Measurements from ENCODE around the gene SND1.

The SND1 gene

DNA sequence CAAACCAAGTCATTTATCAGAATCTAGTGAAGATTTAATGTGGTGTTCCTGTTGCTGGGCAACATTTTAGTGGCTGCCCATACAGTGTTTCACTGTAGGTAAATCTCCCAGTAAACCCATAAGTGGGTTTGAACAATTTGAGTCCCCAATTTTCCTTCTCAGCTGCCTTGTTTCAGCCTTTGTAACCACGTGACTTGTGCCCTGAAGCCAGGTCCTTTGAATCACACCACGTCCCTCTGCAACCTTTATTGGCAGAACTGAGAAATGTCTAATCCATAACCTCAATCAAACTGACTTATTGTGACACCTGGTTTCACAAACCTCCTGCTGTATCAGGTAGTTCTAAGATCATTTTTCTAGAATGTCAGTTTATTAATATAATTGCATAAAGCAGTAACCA, 30.1 kb downstream of the SND1 start:
- TF ChIP-seq ISL1 (CRISPR knock-in tag; IDR thresholded peaks at IDR 0.05) (no peak), TCF4 (CRISPR knock-in tag; IDR thresholded peaks at IDR 0.05; ENCODE audit: borderline replicate concordance) (no peak), BACH2 (CRISPR knock-in tag; IDR thresholded peaks at IDR 0.05; ENCODE audit: borderline replicate concordance) (no peak), ZFP3 (CRISPR knock-in tag; IDR thresholded peaks at IDR 0.05) (no peak), PPARA (CRISPR knock-in tag; IDR thresholded peaks at IDR 0.05; ENCODE audit: borderline replicate concordance) (no peak), RARB (CRISPR knock-in tag; IDR thresholded peaks at IDR 0.05) (no peak), SNAI2 (CRISPR knock-in tag; IDR thresholded peaks at IDR 0.05) (no peak), ZC3H10 (CRISPR knock-in tag; IDR thresholded peaks at IDR 0.05) (no peak), ZNF70 (CRISPR knock-in tag; IDR thresholded peaks at IDR 0.05) (no peak), OSR1 (CRISPR knock-in tag; IDR thresholded peaks at IDR 0.05) (no peak), ZNF8 (CRISPR knock-in tag; IDR thresholded peaks at IDR 0.05) (no peak), ARNTL (CRISPR knock-in tag; IDR thresholded peaks at IDR 0.05; ENCODE audit: borderline replicate concordance, low read depth) (no peak), ZNF565 (CRISPR knock-in tag; conservative IDR thresholded peaks at IDR 0.05; ENCODE audit: low read depth) (no peak), ZFP30 (CRISPR knock-in tag; IDR thresholded peaks at IDR 0.05) (no peak)
- TF ChIP-seq, protein P1, sequence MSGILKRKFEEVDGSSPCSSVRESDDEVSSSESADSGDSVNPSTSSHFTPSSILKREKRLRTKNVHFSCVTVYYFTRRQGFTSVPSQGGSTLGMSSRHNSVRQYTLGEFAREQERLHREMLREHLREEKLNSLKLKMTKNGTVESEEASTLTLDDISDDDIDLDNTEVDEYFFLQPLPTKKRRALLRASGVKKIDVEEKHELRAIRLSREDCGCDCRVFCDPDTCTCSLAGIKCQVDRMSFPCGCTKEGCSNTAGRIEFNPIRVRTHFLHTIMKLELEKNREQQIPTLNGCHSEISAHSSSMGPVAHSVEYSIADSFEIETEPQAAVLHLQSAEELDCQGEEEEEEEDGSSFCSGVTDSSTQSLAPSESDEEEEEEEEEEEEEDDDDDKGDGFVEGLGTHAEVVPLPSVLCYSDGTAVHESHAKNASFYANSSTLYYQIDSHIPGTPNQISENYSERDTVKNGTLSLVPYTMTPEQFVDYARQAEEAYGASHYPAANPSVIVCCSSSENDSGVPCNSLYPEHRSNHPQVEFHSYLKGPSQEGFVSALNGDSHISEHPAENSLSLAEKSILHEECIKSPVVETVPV (CRISPR knock-in tag; IDR thresholded peaks at IDR 0.05): no peak
- TF ChIP-seq, protein P2, sequence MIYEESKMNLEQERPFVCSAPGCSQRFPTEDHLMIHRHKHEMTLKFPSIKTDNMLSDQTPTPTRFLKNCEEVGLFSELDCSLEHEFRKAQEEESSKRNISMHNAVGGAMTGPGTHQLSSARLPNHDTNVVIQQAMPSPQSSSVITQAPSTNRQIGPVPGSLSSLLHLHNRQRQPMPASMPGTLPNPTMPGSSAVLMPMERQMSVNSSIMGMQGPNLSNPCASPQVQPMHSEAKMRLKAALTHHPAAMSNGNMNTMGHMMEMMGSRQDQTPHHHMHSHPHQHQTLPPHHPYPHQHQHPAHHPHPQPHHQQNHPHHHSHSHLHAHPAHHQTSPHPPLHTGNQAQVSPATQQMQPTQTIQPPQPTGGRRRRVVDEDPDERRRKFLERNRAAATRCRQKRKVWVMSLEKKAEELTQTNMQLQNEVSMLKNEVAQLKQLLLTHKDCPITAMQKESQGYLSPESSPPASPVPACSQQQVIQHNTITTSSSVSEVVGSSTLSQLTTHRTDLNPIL (CRISPR knock-in tag; IDR thresholded peaks at IDR 0.05; ENCODE audit: low read depth): no peak
- TF ChIP-seq, protein P3, sequence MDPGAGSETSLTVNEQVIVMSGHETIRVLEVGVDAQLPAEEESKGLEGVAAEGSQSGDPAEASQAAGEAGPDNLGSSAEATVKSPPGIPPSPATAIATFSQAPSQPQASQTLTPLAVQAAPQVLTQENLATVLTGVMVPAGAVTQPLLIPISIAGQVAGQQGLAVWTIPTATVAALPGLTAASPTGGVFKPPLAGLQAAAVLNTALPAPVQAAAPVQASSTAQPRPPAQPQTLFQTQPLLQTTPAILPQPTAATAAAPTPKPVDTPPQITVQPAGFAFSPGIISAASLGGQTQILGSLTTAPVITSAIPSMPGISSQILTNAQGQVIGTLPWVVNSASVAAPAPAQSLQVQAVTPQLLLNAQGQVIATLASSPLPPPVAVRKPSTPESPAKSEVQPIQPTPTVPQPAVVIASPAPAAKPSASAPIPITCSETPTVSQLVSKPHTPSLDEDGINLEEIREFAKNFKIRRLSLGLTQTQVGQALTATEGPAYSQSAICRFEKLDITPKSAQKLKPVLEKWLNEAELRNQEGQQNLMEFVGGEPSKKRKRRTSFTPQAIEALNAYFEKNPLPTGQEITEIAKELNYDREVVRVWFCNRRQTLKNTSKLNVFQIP (CRISPR knock-in tag; IDR thresholded peaks at IDR 0.05; ENCODE audit: borderline replicate concordance, low read depth): no peak
- TF ChIP-seq, protein P4, sequence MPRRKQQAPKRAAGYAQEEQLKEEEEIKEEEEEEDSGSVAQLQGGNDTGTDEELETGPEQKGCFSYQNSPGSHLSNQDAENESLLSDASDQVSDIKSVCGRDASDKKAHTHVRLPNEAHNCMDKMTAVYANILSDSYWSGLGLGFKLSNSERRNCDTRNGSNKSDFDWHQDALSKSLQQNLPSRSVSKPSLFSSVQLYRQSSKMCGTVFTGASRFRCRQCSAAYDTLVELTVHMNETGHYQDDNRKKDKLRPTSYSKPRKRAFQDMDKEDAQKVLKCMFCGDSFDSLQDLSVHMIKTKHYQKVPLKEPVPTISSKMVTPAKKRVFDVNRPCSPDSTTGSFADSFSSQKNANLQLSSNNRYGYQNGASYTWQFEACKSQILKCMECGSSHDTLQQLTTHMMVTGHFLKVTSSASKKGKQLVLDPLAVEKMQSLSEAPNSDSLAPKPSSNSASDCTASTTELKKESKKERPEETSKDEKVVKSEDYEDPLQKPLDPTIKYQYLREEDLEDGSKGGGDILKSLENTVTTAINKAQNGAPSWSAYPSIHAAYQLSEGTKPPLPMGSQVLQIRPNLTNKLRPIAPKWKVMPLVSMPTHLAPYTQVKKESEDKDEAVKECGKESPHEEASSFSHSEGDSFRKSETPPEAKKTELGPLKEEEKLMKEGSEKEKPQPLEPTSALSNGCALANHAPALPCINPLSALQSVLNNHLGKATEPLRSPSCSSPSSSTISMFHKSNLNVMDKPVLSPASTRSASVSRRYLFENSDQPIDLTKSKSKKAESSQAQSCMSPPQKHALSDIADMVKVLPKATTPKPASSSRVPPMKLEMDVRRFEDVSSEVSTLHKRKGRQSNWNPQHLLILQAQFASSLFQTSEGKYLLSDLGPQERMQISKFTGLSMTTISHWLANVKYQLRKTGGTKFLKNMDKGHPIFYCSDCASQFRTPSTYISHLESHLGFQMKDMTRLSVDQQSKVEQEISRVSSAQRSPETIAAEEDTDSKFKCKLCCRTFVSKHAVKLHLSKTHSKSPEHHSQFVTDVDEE (CRISPR knock-in tag; IDR thresholded peaks at IDR 0.05): no peak
- TF ChIP-seq, protein P5, sequence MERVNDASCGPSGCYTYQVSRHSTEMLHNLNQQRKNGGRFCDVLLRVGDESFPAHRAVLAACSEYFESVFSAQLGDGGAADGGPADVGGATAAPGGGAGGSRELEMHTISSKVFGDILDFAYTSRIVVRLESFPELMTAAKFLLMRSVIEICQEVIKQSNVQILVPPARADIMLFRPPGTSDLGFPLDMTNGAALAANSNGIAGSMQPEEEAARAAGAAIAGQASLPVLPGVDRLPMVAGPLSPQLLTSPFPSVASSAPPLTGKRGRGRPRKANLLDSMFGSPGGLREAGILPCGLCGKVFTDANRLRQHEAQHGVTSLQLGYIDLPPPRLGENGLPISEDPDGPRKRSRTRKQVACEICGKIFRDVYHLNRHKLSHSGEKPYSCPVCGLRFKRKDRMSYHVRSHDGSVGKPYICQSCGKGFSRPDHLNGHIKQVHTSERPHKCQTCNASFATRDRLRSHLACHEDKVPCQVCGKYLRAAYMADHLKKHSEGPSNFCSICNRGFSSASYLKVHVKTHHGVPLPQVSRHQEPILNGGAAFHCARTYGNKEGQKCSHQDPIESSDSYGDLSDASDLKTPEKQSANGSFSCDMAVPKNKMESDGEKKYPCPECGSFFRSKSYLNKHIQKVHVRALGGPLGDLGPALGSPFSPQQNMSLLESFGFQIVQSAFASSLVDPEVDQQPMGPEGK (CRISPR knock-in tag; IDR thresholded peaks at IDR 0.05; ENCODE audit: borderline replicate concordance): no peak
- no peak for ATAC-seq

DNA sequence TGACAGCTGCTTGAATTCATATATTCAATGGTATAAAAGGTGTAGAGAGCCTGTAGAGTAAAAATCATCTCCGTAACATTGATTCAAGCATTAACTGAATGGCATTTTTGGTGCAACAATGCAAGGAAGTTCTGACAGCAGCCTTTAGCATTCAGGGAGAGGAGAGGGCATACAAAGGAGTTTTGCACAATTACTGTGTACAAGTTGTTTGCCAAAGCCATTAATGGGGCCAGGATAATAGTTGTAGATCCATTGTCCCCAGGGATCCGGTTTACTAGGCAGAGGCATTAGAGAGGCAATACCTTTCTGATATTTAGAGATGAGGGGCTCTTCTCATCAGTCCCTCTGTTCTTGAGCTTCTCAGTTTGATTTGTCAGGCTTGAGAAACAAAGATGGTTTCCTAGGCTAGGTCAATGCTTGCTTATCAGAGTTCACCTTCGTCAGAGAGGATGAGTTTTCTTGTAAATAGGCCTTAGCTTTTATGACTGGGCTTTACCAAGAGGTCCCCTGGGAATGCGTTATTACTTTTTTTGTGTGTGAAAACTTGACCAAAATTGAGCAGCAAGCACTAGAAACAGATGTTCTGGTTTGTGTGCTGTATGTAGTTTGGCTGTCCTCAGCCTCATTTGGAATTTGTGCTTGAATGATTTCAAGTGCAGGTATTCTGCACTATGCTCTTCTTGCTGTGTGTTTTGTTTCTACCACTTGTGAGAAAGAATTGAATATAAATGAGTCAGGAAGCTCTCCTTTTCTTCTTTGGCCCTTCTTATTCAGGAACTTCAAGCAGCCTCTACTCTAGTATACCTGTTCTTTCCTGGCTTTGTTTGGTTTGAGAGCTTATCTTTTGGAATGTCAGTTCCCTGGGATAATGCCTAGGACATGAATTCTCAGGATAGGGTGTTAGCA, 32.0 kb downstream of the SND1 start:
- TF ChIP-seq ZFP30 (CRISPR knock-in tag; IDR thresholded peaks at IDR 0.05): no peak
- TF ChIP-seq, protein P2 (CRISPR knock-in tag; IDR thresholded peaks at IDR 0.05; ENCODE audit: low read depth): no peak
- TF ChIP-seq BACH2 (CRISPR knock-in tag; IDR thresholded peaks at IDR 0.05; ENCODE audit: borderline replicate concordance): no peak
- TF ChIP-seq ISL1 (CRISPR knock-in tag; IDR thresholded peaks at IDR 0.05): no peak
- TF ChIP-seq, protein P5 (CRISPR knock-in tag; IDR thresholded peaks at IDR 0.05; ENCODE audit: borderline replicate concordance): no peak
- no peak for TF ChIP-seq CSDC2 (CRISPR knock-in tag; IDR thresholded peaks at IDR 0.05)
- no peak for TF ChIP-seq RARB (CRISPR knock-in tag; IDR thresholded peaks at IDR 0.05)
- TF ChIP-seq SNAI2 (CRISPR knock-in tag; IDR thresholded peaks at IDR 0.05): no peak
- TF ChIP-seq TCF4 (CRISPR knock-in tag; IDR thresholded peaks at IDR 0.05; ENCODE audit: borderline replicate concordance): no peak
- no peak for TF ChIP-seq ZC3H10 (CRISPR knock-in tag; IDR thresholded peaks at IDR 0.05)
- no peak for TF ChIP-seq OSR1 (CRISPR knock-in tag; IDR thresholded peaks at IDR 0.05)
- TF ChIP-seq ZNF8 (CRISPR knock-in tag; IDR thresholded peaks at IDR 0.05): no peak
- TF ChIP-seq PPARA (CRISPR knock-in tag; IDR thresholded peaks at IDR 0.05; ENCODE audit: borderline replicate concordance): no peak
- no peak for TF ChIP-seq ZNF70 (CRISPR knock-in tag; IDR thresholded peaks at IDR 0.05)
- TF ChIP-seq ARNTL (CRISPR knock-in tag; IDR thresholded peaks at IDR 0.05; ENCODE audit: borderline replicate concordance, low read depth): no peak
- TF ChIP-seq GLIS3 (CRISPR knock-in tag; IDR thresholded peaks at IDR 0.05): no peak
- no peak for ATAC-seq
